Measurements from ENCODE around the gene EPAS1. TPM values are rescaled to one million over a fixed set of nuclear protein-coding genes. Genes with fewer than 3 reads are reported as not detected.

The EPAS1 gene
- total RNA-seq, 1 experiment from 2014 or later: 43.2 TPM

DNA sequence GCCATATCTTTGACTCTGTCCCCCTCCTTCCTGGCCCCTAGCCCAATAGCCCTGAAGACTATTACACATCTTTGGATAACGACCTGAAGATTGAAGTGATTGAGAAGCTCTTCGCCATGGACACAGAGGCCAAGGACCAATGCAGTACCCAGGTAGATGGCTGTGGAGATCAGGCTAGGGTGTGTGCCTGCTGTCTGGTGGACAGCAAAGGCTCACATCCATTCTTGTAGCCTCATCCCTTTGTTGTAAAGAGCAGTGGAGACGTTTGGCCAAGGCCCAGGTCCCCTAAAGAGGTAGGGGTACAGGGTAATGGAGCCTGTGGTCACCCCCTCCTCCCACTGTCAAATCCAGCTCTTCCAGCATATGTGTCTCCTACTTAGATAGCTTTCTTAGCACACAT, 81.4 kb downstream of the EPAS1 start:
- Histone ChIP-seq H3K27ac (ENCODE audit: low read length) (no peak overlapping the region), H3K4me3 (ENCODE audit: low read length) (no peak overlapping the region), H3K36me3 (ENCODE audit: low read depth, low read length) (peaks cover 26% of the 10 kb centered on the region), H3K27me3 (ENCODE audit: low read length) (no peaks in the 10 kb centered on the region), H3K9me3 (ENCODE audit: low read length) (no peaks in the 10 kb centered on the region), H4K20me1 (ENCODE audit: low read length) (no peaks in the 10 kb centered on the region), H3K9ac (ENCODE audit: low read length) (no peak overlapping the region), H3K79me2 (ENCODE audit: low read length) (no peaks in the 10 kb centered on the region), H3K4me2 (ENCODE audit: low read length) (no peak overlapping the region), H3K9me2 (replicated peaks; ENCODE audit: low read length) (no peaks in the 10 kb centered on the region), H2AFZ (ENCODE audit: low read length) (no peak overlapping the region), H3K4me1 (ENCODE audit: insufficient read depth, low read length) (no peaks in the 10 kb centered on the region), H3F3A (ENCODE audit: low read length, unreplicated experiment) (no peaks in the 10 kb centered on the region)
- TF ChIP-seq EZH2phosphoT487 (IDR thresholded peaks at IDR 0.05; ENCODE audit: borderline replicate concordance, low read length) (no peak), EZH2 (IDR thresholded peaks at IDR 0.05; ENCODE audit: low read length, unreplicated experiment) (no peak)
- TF ChIP-seq, protein P1, sequence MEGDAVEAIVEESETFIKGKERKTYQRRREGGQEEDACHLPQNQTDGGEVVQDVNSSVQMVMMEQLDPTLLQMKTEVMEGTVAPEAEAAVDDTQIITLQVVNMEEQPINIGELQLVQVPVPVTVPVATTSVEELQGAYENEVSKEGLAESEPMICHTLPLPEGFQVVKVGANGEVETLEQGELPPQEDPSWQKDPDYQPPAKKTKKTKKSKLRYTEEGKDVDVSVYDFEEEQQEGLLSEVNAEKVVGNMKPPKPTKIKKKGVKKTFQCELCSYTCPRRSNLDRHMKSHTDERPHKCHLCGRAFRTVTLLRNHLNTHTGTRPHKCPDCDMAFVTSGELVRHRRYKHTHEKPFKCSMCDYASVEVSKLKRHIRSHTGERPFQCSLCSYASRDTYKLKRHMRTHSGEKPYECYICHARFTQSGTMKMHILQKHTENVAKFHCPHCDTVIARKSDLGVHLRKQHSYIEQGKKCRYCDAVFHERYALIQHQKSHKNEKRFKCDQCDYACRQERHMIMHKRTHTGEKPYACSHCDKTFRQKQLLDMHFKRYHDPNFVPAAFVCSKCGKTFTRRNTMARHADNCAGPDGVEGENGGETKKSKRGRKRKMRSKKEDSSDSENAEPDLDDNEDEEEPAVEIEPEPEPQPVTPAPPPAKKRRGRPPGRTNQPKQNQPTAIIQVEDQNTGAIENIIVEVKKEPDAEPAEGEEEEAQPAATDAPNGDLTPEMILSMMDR (conservative IDR thresholded peaks at IDR 0.05; ENCODE audit: low read depth, low read length): no peak
- intact Hi-C loops (cut with micrococcal nuclease): no loop called here
- ATAC-seq (no peak), DNase-seq (no peak)
- ChIA-PET POLR2A (ENCODE audit: unreplicated experiment) (no interaction called here), CTCF (no interaction called here)
- BruUV-seq (replicated peaks): no TSS peak

DNA sequence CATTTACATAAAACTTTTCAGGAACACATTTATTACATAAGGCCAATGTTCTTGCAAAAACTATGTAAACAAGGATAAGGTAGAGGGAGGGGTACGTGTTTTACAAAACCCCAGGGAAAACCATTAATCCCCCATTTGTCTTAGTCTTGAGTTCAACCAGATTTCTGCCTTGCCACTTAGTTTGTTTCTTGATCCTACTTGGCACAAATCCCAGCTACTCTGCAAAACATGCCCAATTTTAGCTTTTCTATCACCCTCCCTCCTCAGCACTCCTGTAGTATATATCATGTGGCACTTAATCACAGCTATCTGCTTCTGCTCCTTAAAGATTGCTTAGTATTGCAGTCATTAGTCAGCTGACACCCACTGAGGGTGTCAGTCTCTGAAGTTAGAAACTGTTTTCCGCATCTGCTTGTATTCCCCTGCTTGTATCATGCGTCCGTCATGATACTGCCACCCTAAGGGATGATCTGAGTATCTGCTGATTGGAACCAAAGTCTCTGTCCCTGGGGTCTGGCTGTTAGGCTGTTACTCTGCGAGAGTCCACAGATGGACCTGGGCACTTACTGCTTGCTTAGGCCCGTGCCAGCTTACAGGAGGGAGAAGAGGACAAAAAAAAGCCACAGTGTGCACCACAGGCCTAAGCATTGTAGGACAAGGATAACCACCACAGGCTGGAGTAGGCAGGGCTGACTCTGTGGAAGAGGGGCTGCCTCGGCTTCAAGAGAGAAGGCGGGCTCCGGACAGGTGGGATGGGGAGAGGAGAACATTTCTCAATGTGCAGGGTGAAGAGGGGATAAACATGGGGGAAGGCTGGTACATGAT, 82.2 kb downstream of the EPAS1 start:
- TF ChIP-seq EZH2phosphoT487 (IDR thresholded peaks at IDR 0.05; ENCODE audit: borderline replicate concordance, low read length) (no peak), EZH2 (IDR thresholded peaks at IDR 0.05; ENCODE audit: low read length, unreplicated experiment) (no peak)
- TF ChIP-seq, protein P1 (conservative IDR thresholded peaks at IDR 0.05; ENCODE audit: low read depth, low read length): no peak
- intact Hi-C loops (cut with micrococcal nuclease): no loop called here
- Histone ChIP-seq H3K27me3 (ENCODE audit: low read length) (no peaks in the 10 kb centered on the region), H3K36me3 (ENCODE audit: low read depth, low read length) (peaks cover 25% of the 10 kb centered on the region), H3K9ac (ENCODE audit: low read length) (no peak overlapping the region), H3K9me2 (replicated peaks; ENCODE audit: low read length) (no peaks in the 10 kb centered on the region), H3K4me1 (ENCODE audit: insufficient read depth, low read length) (no peaks in the 10 kb centered on the region), H3K4me2 (ENCODE audit: low read length) (no peak overlapping the region), H3K27ac (ENCODE audit: low read length) (no peak overlapping the region), H4K20me1 (ENCODE audit: low read length) (no peaks in the 10 kb centered on the region), H2AFZ (ENCODE audit: low read length) (no peak overlapping the region), H3K79me2 (ENCODE audit: low read length) (no peaks in the 10 kb centered on the region), H3K9me3 (ENCODE audit: low read length) (no peaks in the 10 kb centered on the region), H3K4me3 (ENCODE audit: low read length) (no peak overlapping the region), H3F3A (ENCODE audit: low read length, unreplicated experiment) (no peaks in the 10 kb centered on the region)
- DNase-seq (no peak), ATAC-seq (peak; percentile 20; the same call in 1 of the 2 replicates)
- no TSS peak for BruUV-seq (replicated peaks)
- POLR2A ChIA-PET (ENCODE audit: unreplicated experiment): no interaction called here
- CTCF ChIA-PET: no interaction called here
